HL-60/S4 (cell line): Measurements from ENCODE around the gene MT1F.
"Not testable (repeated sequence)": the region's sequence is repeated elsewhere in the genome, so short reads cannot be mapped to it uniquely, and the experiment has no call there.

Source experiments
- in situ Hi-C: fragments of 300-500 bp; cut with MboI; formaldehyde crosslinking; loops from 2 replicates; pipeline ENCODE4 v1.14.3; 2022; ENCODE audit warnings: low sequenced_read_pairs

MT1F gene

GRCh38 chr16:56641166-56641565 lies 16.6 kb upstream of the MT1F start:
- in situ Hi-C loops = no loop called here

- in situ Hi-C loops = no loop called here
These were observed 14.5 kb upstream of the MT1F start for GRCh38 chr16:56643080-56643778.

- in situ Hi-C loops = no loop called here
These were observed 13.9 kb upstream of the MT1F start for GRCh38 chr16:56643833-56644232.

GRCh38 chr16:56645311-56645710 lies 12.4 kb upstream of the MT1F start:
- in situ Hi-C loops = no loop called here

- in situ Hi-C loops = no loop called here
These were observed 11.9 kb upstream of the MT1F start for GRCh38 chr16:56645838-56646237.

GRCh38 chr16:56647641-56648431 lies 9.9 kb upstream of the MT1F start:
- in situ Hi-C loops = no loop called here

GRCh38 chr16:56649271-56649670 lies 8.5 kb upstream of the MT1F start:
- in situ Hi-C loops = no loop called here

GRCh38 chr16:56649820-56650219 lies 7.9 kb upstream of the MT1F start:
- in situ Hi-C loops = no loop called here

GRCh38 chr16:56651586-56651985 lies 6.2 kb upstream of the MT1F start, which contains the start of gene MT1B:
Gene MT1B, plus strand, starts transcription at chr16:56651886. Its CDS starts 68 bp downstream, at chr16:56651954.
- in situ Hi-C loops = no loop called here

- in situ Hi-C loops = no loop called here
These were observed 5.2 kb upstream of the MT1F start for GRCh38 chr16:56652600-56652999.

- in situ Hi-C loops = no loop called here
These were observed 4.5 kb upstream of the MT1F start for GRCh38 chr16:56653218-56653617.

- in situ Hi-C loops = no loop called here
These were observed 642 bp downstream of the MT1F start for GRCh38 chr16:56658327-56658875.

- in situ Hi-C loops = no loop called here
These were observed 4.9 kb downstream of the MT1F start for GRCh38 chr16:56662357-56663354.

- in situ Hi-C loops = no loop called here
These were observed 6.7 kb downstream of the MT1F start for GRCh38 chr16:56664506-56664905.

GRCh38 chr16:56665286-56666261 lies 7.8 kb downstream of the MT1F start:
- in situ Hi-C loops = not testable (repeated sequence)

- in situ Hi-C loops = no loop called here
These were observed 10.1 kb downstream of the MT1F start, which contains the start of gene MT1G for GRCh38 chr16:56667581-56668571. Gene MT1G, minus strand, starts transcription at chr16:56668065. Its CDS starts 72 bp downstream, at chr16:56667993.

- in situ Hi-C loops = no loop called here
These were observed 11.5 kb downstream of the MT1F start, which contains the start of gene MT1H for GRCh38 chr16:56669005-56669839. Gene MT1H, plus strand, starts transcription at chr16:56669814. Its CDS starts 71 bp downstream, at chr16:56669885.
